ENCODE results near the gene CD59. TPM values are rescaled to one million over a fixed set of nuclear protein-coding genes. Genes with fewer than 3 reads are reported as not detected.

Gene CD59
- total and polyA plus RNA-seq, 2 of the 4 experiments (the other 2 are of a cell fraction): 765 to 1,140 TPM

DNA sequence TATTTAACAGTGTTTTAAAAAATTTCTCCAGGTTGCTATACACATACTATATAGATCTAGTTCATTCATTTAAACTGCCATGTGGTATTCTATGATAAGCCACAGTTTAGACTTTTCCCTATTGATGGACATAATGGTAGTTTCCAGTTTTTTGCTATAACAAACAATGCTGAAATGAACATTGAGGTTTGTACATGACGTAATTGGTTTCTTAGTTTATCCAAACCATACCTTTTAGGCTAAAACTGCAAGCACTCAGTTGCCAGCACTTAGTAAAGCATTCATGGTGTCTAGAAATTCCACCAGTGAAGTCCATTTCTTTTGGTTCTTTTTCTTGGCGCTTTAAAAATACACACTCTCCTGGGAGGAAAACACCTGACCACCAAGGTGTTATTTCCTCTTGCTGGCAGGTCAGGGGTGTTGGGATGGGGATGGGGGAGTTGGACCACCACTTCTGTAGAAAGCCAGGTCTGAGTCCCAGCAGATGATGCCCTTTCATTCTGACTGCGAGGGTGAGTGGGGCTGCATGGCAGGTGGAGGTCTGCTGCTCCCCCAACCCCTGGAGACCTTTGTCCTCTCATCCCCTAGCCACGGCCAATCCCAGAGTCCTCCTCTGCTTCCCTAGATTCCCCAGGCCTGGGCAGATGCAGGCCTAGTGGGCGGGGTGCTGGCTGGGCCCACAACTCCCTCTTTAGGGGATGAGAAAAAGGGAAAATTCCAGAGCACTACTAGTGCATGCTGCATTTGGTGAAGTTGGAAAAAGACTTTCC lies 76.7 kb downstream of the CD59 start:
- ChIA-PET POLR2A (ENCODE audit: unreplicated experiment) (no interaction called here), CTCF (no interaction called here)
- Histone ChIP-seq H3K36me3 (ENCODE audit: control insufficient read depth, insufficient read depth, low read length) (no peaks in the 10 kb centered on the region), H3K9me3 (ENCODE audit: control insufficient read depth, insufficient read depth, low read length) (no peaks in the 10 kb centered on the region), H4K8ac (ENCODE audit: low read depth in 2 of 2, low read length in 2 of 2) (no peak overlapping the region), H3K9ac (ENCODE audit: low read depth, low read length) (no peak overlapping the region), H4K5ac (ENCODE audit: low read depth, low read length) (no peak overlapping the region), H3K4ac (ENCODE audit: low read depth, low read length) (no peak overlapping the region), H2BK5ac (ENCODE audit: low read depth, low read length, poor library complexity, severe bottlenecking) (no peak overlapping the region), H3K56ac (ENCODE audit: extremely low read depth, insufficient read depth, low read length) (no peak overlapping the region), H2BK15ac (ENCODE audit: low read depth, low read length) (no peak overlapping the region), H2AK9ac (replicated peaks; ENCODE audit: low read depth, low read length, poor library complexity) (no peak overlapping the region), H3K4me2 (ENCODE audit: low read depth, low read length) (no peak overlapping the region), H2BK20ac (ENCODE audit: low read depth, low read length) (no peak overlapping the region), H3K9me1 (ENCODE audit: insufficient read depth, low read length) (0 out of 2 replicates have a peak, but pooled peaks cover 2% of the 10 kb centered on the region), H2AK5ac (ENCODE audit: low read depth, low read length) (no peak overlapping the region), H3K14ac (replicated peaks; ENCODE audit: low read depth, low read length) (no peak overlapping the region), H3K27ac (ENCODE audit: insufficient read depth, low read length) (no peak overlapping the region), H3K27me3 (ENCODE audit: control insufficient read depth, insufficient read depth, low read length) (no peaks in the 10 kb centered on the region), H3K79me1 (ENCODE audit: low read depth in 1 of 2, low read length in 2 of 2) (no peaks in the 10 kb centered on the region), H4K20me1 (ENCODE audit: insufficient read depth, low read length) (no peaks in the 10 kb centered on the region), H3K23ac (ENCODE audit: low read depth, low read length) (no peak overlapping the region), H3K18ac (ENCODE audit: low read depth, low read length) (no peak overlapping the region), H3K4me3 (ENCODE audit: insufficient read depth, low read depth, low read length) (no peak overlapping the region), H2BK120ac (ENCODE audit: low read depth, low read length) (no peak overlapping the region), H3K4me1 (ENCODE audit: control insufficient read depth, insufficient read depth, low read length) (no peaks in the 10 kb centered on the region), H2AFZ (replicated peaks; ENCODE audit: low read length, poor library complexity) (no peak overlapping the region), H4K91ac (ENCODE audit: insufficient read depth, low read depth, low read length) (no peak overlapping the region)
- intact Hi-C loops (cut with micrococcal nuclease) (no loop called here), dilution Hi-C loops (cut with HindIII; ENCODE audit: low sequenced_read_pairs, unreplicated experiment) (no loop called here), in situ Hi-C loops (cut with MboI; ENCODE audit: low sequenced_read_pairs) (no loop called here)
- DNase-seq (no peak), ATAC-seq (ENCODE audit: low read depth) (no peak)
- TF ChIP-seq ELK1 (IDR thresholded peaks at IDR 0.05; ENCODE audit: borderline replicate concordance, low read depth, low read length): no peak
- TF ChIP-seq CHD1 (IDR thresholded peaks at IDR 0.05; ENCODE audit: low read depth, low read length): no peak
- no peak for TF ChIP-seq FOS (IDR thresholded peaks at IDR 0.05; ENCODE audit: low read depth, low read length)
- TF ChIP-seq MAZ (IDR thresholded peaks at IDR 0.05; ENCODE audit: borderline replicate concordance, low read depth, low read length): no peak
- no peak for TF ChIP-seq POLR2A (IDR thresholded peaks at IDR 0.05; ENCODE audit: low read depth, low read length)
- no peak for TF ChIP-seq RCOR1 (IDR thresholded peaks at IDR 0.05; ENCODE audit: insufficient replicate concordance, low read length)
- no peak for TF ChIP-seq CEBPB (IDR thresholded peaks at IDR 0.05; ENCODE audit: low read depth, low read length)
- TF ChIP-seq RAD21 (IDR thresholded peaks at IDR 0.05; ENCODE audit: low read length): no peak
- no peak for TF ChIP-seq RFX5 (IDR thresholded peaks at IDR 0.05; ENCODE audit: low read depth, low read length)
- TF ChIP-seq CTCF (conservative IDR thresholded peaks at IDR 0.05; ENCODE audit: low read depth, low read length): no peak
- no peak for TF ChIP-seq USF2 (IDR thresholded peaks at IDR 0.05; ENCODE audit: low read depth, low read length)
- TF ChIP-seq BHLHE40 (IDR thresholded peaks at IDR 0.05; ENCODE audit: low read depth, low read length): no peak
- no peak for TF ChIP-seq MXI1 (IDR thresholded peaks at IDR 0.05; ENCODE audit: borderline replicate concordance, low read depth, low read length)
- TF ChIP-seq NFE2L2 (IDR thresholded peaks at IDR 0.05; ENCODE audit: low read depth, low read length): no peak
- no peak for TF ChIP-seq MAFK (IDR thresholded peaks at IDR 0.05; ENCODE audit: low read depth, low read length)
- no peak for TF ChIP-seq SMC3 (IDR thresholded peaks at IDR 0.05; ENCODE audit: low read depth, low read length)
- no CpG with 5 or more reads among the region's 5 CpGs for WGBS, 2 experiments (ENCODE audit: extremely low coverage in 2 of 2, insufficient read length in 1 of 2)
- BruUV-seq (replicated peaks): no TSS peak
